Retina (tissue), 1 donor: ENCODE data around the gene USP17L11.
"Not testable (repeated sequence)": the region's sequence is repeated elsewhere in the genome, so short reads cannot be mapped to it uniquely, and the experiment has no call there.

Experiments used
- DNase-seq: peaks from one replicate; pipeline ENCODE4 v3.0.0-alpha.2; 2016

The USP17L11 gene

GRCh38 chr4:9215105-9215504 is at the start of gene USP17L11:
Gene USP17L11, plus strand, starts transcription at chr4:9215405. Its CDS starts 0 bp downstream, at chr4:9215405.
- not testable (repeated sequence) for DNase-seq

GRCh38 chr4:9165990-9166389 is 49.2 kb upstream of the USP17L11 start:
- not testable (repeated sequence) for DNase-seq

- DNase-seq: not testable (repeated sequence)
Observed at GRCh38 chr4:9169791-9170459, 45.3 kb upstream of the USP17L11 start, which contains the start of gene FAM90A26. Gene FAM90A26, plus strand, starts transcription at chr4:9170409. Its CDS starts 2,764 bp downstream, at chr4:9173173.

GRCh38 chr4:9210357-9210756 is 4.8 kb upstream of the USP17L11 start, which contains the start of gene USP17L10:
Gene USP17L10, plus strand, starts transcription at chr4:9210657. Its CDS starts 0 bp downstream, at chr4:9210657.
- not testable (repeated sequence) for DNase-seq

- DNase-seq: not testable (repeated sequence)
Observed at GRCh38 chr4:9214701-9215100, 504 bp upstream of the USP17L11 start.

GRCh38 chr4:9219852-9220251 is 4.6 kb downstream of the USP17L11 start, which contains the start of gene USP17L12:
Gene USP17L12, plus strand, starts transcription at chr4:9220152. Its CDS starts 0 bp downstream, at chr4:9220152.
- not testable (repeated sequence) for DNase-seq

GRCh38 chr4:9224596-9224995 is 9.4 kb downstream of the USP17L11 start, which contains the start of gene USP17L13:
Gene USP17L13, plus strand, starts transcription at chr4:9224896. Its CDS starts 0 bp downstream, at chr4:9224896.
- not testable (repeated sequence) for DNase-seq

- DNase-seq: not testable (repeated sequence)
Observed at GRCh38 chr4:9230249-9230648, 15.0 kb downstream of the USP17L11 start.

- DNase-seq: not testable (repeated sequence)
Observed at GRCh38 chr4:9234085-9234484, 18.9 kb downstream of the USP17L11 start, which contains the start of gene USP17L15. Gene USP17L15, plus strand, starts transcription at chr4:9234385. Its CDS starts 0 bp downstream, at chr4:9234385.

GRCh38 chr4:9238461-9238860 is 23.3 kb downstream of the USP17L11 start:
- DNase-seq: not testable (repeated sequence)

- not testable (repeated sequence) for DNase-seq
Observed at GRCh38 chr4:9243579-9243978, 28.4 kb downstream of the USP17L11 start, which contains the start of gene USP17L17. Gene USP17L17, plus strand, starts transcription at chr4:9243879. Its CDS starts 0 bp downstream, at chr4:9243879.

GRCh38 chr4:9247953-9248680 is 32.9 kb downstream of the USP17L11 start, which contains the start of gene USP17L18:
Gene USP17L18, plus strand, starts transcription at chr4:9248630. Its CDS starts 0 bp downstream, at chr4:9248630.
- DNase-seq: peak; percentile 0

GRCh38 chr4:9253078-9253477 is 37.9 kb downstream of the USP17L11 start, which contains the start of gene USP17L19:
Gene USP17L19, plus strand, starts transcription at chr4:9253378. Its CDS starts 0 bp downstream, at chr4:9253378.
- DNase-seq: not testable (repeated sequence)

- not testable (repeated sequence) for DNase-seq
Observed at GRCh38 chr4:9257824-9258223, 42.6 kb downstream of the USP17L11 start, which contains the start of gene USP17L20. Gene USP17L20, plus strand, starts transcription at chr4:9258124. Its CDS starts 0 bp downstream, at chr4:9258124.

GRCh38 chr4:9262572-9262971 is 47.4 kb downstream of the USP17L11 start, which contains the start of gene USP17L21:
Gene USP17L21, plus strand, starts transcription at chr4:9262872. Its CDS starts 0 bp downstream, at chr4:9262872.
- DNase-seq: not testable (repeated sequence)
